ENCODE measurements around the gene HIP1. TPM values are rescaled to one million over a fixed set of nuclear protein-coding genes. Genes with fewer than 3 reads are reported as not detected.
"Not testable (repeated sequence)": the region's sequence is repeated elsewhere in the genome, so short reads cannot be mapped to it uniquely, and the experiment has no call there.

The HIP1 gene
- total RNA-seq, 1 donor: 21.2 TPM

DNA sequence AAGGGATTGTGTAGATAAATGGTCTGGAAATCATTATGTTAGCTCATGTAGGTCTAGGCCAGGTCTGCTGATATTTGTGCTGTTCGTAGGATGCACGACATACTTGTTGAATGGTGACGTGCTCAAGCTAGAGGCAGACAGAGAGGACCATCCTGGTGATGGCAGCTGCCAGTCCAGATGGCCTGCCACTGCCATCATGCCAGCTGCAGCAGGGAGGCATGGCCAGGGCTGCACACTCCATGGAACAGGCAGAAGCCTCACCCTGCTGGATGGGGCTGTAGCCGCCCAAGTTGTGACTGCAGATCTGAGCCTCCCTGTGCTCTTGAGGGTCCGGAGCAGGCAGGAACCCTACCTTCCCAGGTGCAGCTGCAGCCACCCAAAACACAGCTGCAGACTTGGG, 166.3 kb downstream of the HIP1 start:
- no peak for TF ChIP-seq CTCF (IDR thresholded peaks at IDR 0.05; ENCODE audit: insufficient read depth, low read depth, low read length)
- no peak overlapping the region for H3K4me3 ChIP-seq (ENCODE audit: low read depth, low read length)
- no peak for DNase-seq (ENCODE audit: low read depth)

GRCh38 chr7:75571209-75571608, 167.5 kb downstream of the HIP1 start:
- TF ChIP-seq CTCF (IDR thresholded peaks at IDR 0.05; ENCODE audit: insufficient read depth, low read depth, low read length): no peak
- no peak overlapping the region for H3K4me3 ChIP-seq (ENCODE audit: low read depth, low read length)
- DNase-seq (ENCODE audit: low read depth): no peak

DNA sequence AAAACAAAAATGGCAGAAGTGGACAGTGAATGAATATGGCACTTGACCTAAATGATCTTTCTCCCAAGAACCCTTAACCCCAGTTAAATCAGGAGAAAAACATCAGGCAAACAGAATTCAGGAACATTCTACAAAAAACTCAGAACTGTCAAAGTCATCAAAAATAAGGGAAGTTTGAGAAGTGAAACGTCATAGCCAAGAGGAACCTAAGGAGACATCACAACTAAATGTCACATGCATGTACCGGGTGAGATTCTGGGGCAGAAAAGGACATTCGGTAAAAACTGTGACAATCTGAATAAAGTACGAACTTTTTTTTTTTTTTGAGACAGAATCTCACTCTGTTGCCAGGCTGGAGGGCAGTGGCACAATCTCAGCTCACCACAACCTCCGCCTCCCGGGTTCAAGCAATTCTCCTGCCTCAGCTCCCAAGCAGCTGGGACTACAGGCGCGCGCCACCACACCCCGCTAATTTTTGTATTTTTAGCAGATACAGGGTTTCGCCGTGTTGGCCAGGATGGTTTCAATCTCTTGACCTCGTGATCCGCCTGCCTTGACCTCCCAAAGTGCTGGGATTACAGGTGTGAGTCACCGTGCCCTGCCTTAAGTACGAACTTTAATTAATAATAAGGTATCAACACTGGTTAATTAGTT, 169.0 kb downstream of the HIP1 start:
- not testable (repeated sequence) for DNase-seq (ENCODE audit: low read depth); H3K4me3 ChIP-seq (ENCODE audit: low read depth, low read length)

DNA sequence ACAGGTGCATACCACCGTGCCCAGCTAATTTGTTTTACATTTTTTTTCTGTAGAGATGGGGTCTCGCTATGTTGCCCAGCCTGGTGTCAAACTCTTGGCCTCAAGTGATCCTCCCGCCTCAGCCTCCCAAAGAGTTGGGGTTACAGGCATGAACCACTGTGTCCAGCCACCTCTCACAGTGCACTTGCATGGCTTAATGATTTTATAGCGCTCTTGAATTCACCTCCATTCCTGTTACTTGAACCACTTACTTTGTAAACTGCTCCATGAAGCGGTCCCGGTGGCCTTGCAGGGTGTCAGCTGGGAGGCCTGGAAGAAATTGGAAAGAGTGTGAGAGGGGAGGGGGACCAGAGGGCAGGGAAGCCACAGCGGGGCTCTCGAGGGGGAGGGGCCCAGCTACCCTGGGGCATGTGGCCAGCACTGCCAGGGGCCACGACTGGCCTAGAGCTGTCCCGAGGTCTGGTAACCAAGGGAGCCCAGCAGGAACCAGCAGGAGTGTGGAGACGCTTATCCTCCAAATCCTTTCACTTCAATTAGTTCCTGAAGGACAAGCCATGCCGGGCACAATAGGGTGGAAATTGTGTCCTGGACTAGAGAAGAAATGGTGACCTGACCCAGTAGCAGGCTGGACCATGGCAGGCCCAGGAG, 170.7 kb downstream of the HIP1 start:
- no peak for DNase-seq (ENCODE audit: low read depth)
- H3K4me3 ChIP-seq (ENCODE audit: low read depth, low read length): no peak overlapping the region
- no peak for TF ChIP-seq CTCF (IDR thresholded peaks at IDR 0.05; ENCODE audit: insufficient read depth, low read depth, low read length)

- peak; percentile 87 for DNase-seq (ENCODE audit: low read depth)
- no peak overlapping the region for H3K4me3 ChIP-seq (ENCODE audit: low read depth, low read length)
- TF ChIP-seq CTCF (IDR thresholded peaks at IDR 0.05; ENCODE audit: insufficient read depth, low read depth, low read length): no peak
Observed at GRCh38 chr7:75565132-75565837, 173.5 kb downstream of the HIP1 start.

DNA sequence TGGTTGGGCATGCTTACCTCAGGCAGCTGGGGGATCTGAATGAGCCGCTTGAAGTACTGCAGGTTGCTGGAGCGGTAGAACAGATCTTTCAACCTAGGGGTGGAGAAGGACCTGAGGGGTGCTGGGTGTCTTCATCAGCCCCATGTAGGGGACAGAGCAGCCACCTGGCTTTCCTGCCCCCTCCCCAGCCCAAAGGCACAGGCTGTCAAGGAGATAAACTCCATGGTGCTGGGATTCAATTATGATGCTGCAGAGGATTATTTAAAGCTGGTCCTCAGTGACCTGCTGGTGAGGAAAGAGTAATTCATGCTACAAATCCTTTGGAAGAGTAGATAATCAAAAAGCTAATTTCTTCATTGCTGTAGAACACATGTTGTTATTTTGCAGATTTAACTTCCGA, 175.6 kb downstream of the HIP1 start:
- no peak for DNase-seq (ENCODE audit: low read depth)
- H3K4me3 ChIP-seq (ENCODE audit: low read depth, low read length): no peak overlapping the region
- no peak for TF ChIP-seq CTCF (IDR thresholded peaks at IDR 0.05; ENCODE audit: insufficient read depth, low read depth, low read length)

DNA sequence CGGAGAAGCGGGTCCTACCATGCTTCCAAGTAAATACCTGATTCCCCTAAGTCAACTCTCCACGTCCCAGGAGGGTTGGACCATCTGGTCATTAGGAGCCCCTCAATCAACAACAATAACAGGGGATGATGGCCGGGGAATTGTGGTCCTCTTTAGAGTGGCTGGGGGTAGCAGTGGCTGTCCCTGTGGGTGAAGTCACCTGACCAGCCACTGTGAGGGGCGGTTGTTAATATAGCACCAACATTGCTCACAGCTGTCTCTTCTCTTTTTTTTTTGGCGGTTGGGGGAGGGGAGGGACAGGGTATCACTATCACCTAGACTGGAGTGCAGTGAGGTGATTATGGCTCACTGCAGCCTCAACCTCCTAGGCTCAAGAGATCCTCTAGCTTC, 178.8 kb downstream of the HIP1 start:
- no peak for DNase-seq (ENCODE audit: low read depth)
- TF ChIP-seq CTCF (IDR thresholded peaks at IDR 0.05; ENCODE audit: insufficient read depth, low read depth, low read length): no peak
- no peak overlapping the region for H3K4me3 ChIP-seq (ENCODE audit: low read depth, low read length)

Measured in fibroblast of villous mesenchyme (primary cell).